Calu3 (cell line): ENCODE data around the gene SORT1. TPM values are rescaled to one million over a fixed set of nuclear protein-coding genes. Genes with fewer than 3 reads are reported as not detected.

ENCODE experiments used
- BruUV-seq: library from RNA; stranded (reverse); fragments of 400-500 nt; replicated peaks from 2 replicates; lab custom pipeline; 2021; lab: Mats Ljungman, UMichigan
- CTCF ChIA-PET: fragments of 300-600 bp; sonication (Branson Sonifier 250); formaldehyde crosslinking; loops from one replicate; lab custom pipeline; 2022; ENCODE audit warnings: antibody characterized with exemption; lab: Charles Lee
- DNase-seq: peaks from one replicate; pipeline ENCODE4 v3.0.0; 2022
- H3K27ac Mint-ChIP-seq: one replicate; pipeline ENCODE4 v1.8.0; 2022; ENCODE audit warnings: mixed read lengths; ENCODE audit not compliant: unreplicated experiment
- H3K27me3 Mint-ChIP-seq: one replicate; pipeline ENCODE4 v1.8.0; 2022; ENCODE audit warnings: mixed read lengths; ENCODE audit not compliant: unreplicated experiment
- H3K36me3 Mint-ChIP-seq: one replicate; pipeline ENCODE4 v1.8.0; 2022; ENCODE audit warnings: mild to moderate bottlenecking, moderate library complexity, mixed read lengths; ENCODE audit not compliant: insufficient read depth, unreplicated experiment
- H3K4me1 Mint-ChIP-seq: one replicate; pipeline ENCODE4 v1.8.0; 2022; ENCODE audit warnings: mild to moderate bottlenecking, low read depth, mixed read lengths; ENCODE audit not compliant: unreplicated experiment
- H3K4me3 Mint-ChIP-seq: one replicate; pipeline ENCODE4 v1.8.0; 2022; ENCODE audit warnings: mild to moderate bottlenecking, low read depth, moderate library complexity, mixed read lengths; ENCODE audit not compliant: unreplicated experiment
- H3K9me3 Mint-ChIP-seq: one replicate; pipeline ENCODE4 v1.8.0; 2022; ENCODE audit warnings: low read depth, mixed read lengths; ENCODE audit not compliant: unreplicated experiment
- CTCF ChIP-seq: fragments of 200-600 bp; IDR thresholded peaks from one replicate; pipeline ENCODE4 v1.8.0; 2022; ENCODE audit warnings: antibody characterized with exemption; ENCODE audit not compliant: unreplicated experiment
- intact Hi-C: fragments of 100-400 bp; cut with micrococcal nuclease; formaldehyde crosslinking; loops from one replicate; pipeline ENCODE4 v1.10.0; 2022; ENCODE audit not compliant: unreplicated experiment
- total RNA-seq: library from RNA; stranded (reverse); gene quantifications from 2 replicates; pipeline ENCODE4 v1.2.3, GENCODE V29; 2022

Gene SORT1
- total RNA-seq, 1 experiment from 2014 or later, result 68.2 TPM

- CTCF ChIA-PET, result no interaction called here
- peaks cover 2% of the 10 kb centered on the region for H3K9me3 Mint-ChIP-seq
Measured at GRCh38 chr1:109265741-109266330, 131.9 kb downstream of the SORT1 start.

GRCh38 chr1:109265016-109265415, 132.7 kb downstream of the SORT1 start:
- Mint-ChIP-seq H3K27ac (no peak overlapping the region), H3K4me3 (no peak overlapping the region), H3K4me1 (peaks cover 7% of the 10 kb centered on the region), H3K27me3 (no peaks in the 10 kb centered on the region), H3K36me3 (peaks cover 7% of the 10 kb centered on the region), H3K9me3 (peaks cover 2% of the 10 kb centered on the region)
- TF ChIP-seq CTCF, result no peak
- intact Hi-C loops, result no loop called here
- CTCF ChIA-PET, result no interaction called here
- DNase-seq, result no peak
- BruUV-seq, result no TSS peak

More at GRCh38 chr1:109265741-109266330, 131.9 kb downstream of the SORT1 start:
- H3K27ac Mint-ChIP-seq, result no peak overlapping the region
- intact Hi-C loops, result no loop called here
- H3K4me1 Mint-ChIP-seq, result peaks cover 7% of the 10 kb centered on the region
- DNase-seq, result no peak
- peaks cover 7% of the 10 kb centered on the region for H3K36me3 Mint-ChIP-seq
- H3K27me3 Mint-ChIP-seq, result no peaks in the 10 kb centered on the region
- no peak for TF ChIP-seq CTCF
- BruUV-seq, result no TSS peak
- H3K4me3 Mint-ChIP-seq, result no peak overlapping the region

- no peak overlapping the region for H3K27ac Mint-ChIP-seq
- no peaks in the 10 kb centered on the region for H3K27me3 Mint-ChIP-seq
- no peak for DNase-seq
- peaks cover 7% of the 10 kb centered on the region for H3K36me3 Mint-ChIP-seq
- peaks cover 2% of the 10 kb centered on the region for H3K9me3 Mint-ChIP-seq
- H3K4me3 Mint-ChIP-seq, result no peak overlapping the region
- H3K4me1 Mint-ChIP-seq, result peaks cover 7% of the 10 kb centered on the region
- no TSS peak for BruUV-seq
- CTCF ChIA-PET, result interaction anchor here (0.7 kb wide), 1 partner anchor 9 kb away, joined by 4 read pairs; no protein-coding TSS in a partner anchor
- TF ChIP-seq CTCF, result no peak
- intact Hi-C loops, result no loop called here
Measured at GRCh38 chr1:109264379-109264755, 133.4 kb downstream of the SORT1 start.

- peak; percentile 94 for DNase-seq
- no TSS peak for BruUV-seq
- no peak overlapping the region for H3K27ac Mint-ChIP-seq
Measured at GRCh38 chr1:109263597-109264378, 133.9 kb downstream of the SORT1 start.

More at GRCh38 chr1:109263597-109264378, 133.9 kb downstream of the SORT1 start:
- intact Hi-C loops, result loop anchor here (1.0 kb wide), 1 partner anchor 136 kb away; no protein-coding TSS in a partner anchor
- H3K9me3 Mint-ChIP-seq, result peaks cover 2% of the 10 kb centered on the region
- H3K4me3 Mint-ChIP-seq, result no peak overlapping the region
- CTCF ChIA-PET, result interaction anchor here (0.7 kb wide), 1 partner anchor 10 kb away, joined by 4 read pairs; no protein-coding TSS in a partner anchor
- no peaks in the 10 kb centered on the region for H3K27me3 Mint-ChIP-seq
- H3K36me3 Mint-ChIP-seq, result peaks cover 7% of the 10 kb centered on the region
- peak; percentile 95 for TF ChIP-seq CTCF
- peaks cover 7% of the 10 kb centered on the region for H3K4me1 Mint-ChIP-seq
